GM12864 (cell line): ENCODE results near the gene ARFGAP1.

Experiments
- DNase-seq: peaks from one replicate; pipeline ENCODE4 v3.0.0-alpha.2; 2011; ENCODE audit warnings: low read depth
- H3K4me3 ChIP-seq: 2 replicates; pipeline ENCODE4 v1.5.1; 2011; ENCODE audit warnings: mild to moderate bottlenecking, low read depth, low read length, control low read depth
- CTCF ChIP-seq: IDR thresholded peaks from 2 replicates; pipeline ENCODE4 v1.5.1; 2011; ENCODE audit warnings: low read depth, mild to moderate bottlenecking, moderate library complexity, low read length, control low read depth, inconsistent platforms; ENCODE audit errors: missing control alignments

The ARFGAP1 gene

GRCh38 chr20:63264000-63264399, 8.6 kb upstream of the ARFGAP1 start:
- no peak for TF ChIP-seq CTCF
- H3K4me3 ChIP-seq, result no peak overlapping the region
- DNase-seq, result no peak

GRCh38 chr20:63264519-63264918, 8.1 kb upstream of the ARFGAP1 start:
- TF ChIP-seq CTCF, result no peak
- H3K4me3 ChIP-seq, result no peak overlapping the region
- DNase-seq, result no peak

- no peak for TF ChIP-seq CTCF
- DNase-seq, result no peak
- H3K4me3 ChIP-seq, result no peak overlapping the region
Observed at GRCh38 chr20:63265891-63266515, 6.6 kb upstream of the ARFGAP1 start.

- DNase-seq, result no peak
- no peak overlapping the region for H3K4me3 ChIP-seq
- no peak for TF ChIP-seq CTCF
Observed at GRCh38 chr20:63267691-63268090, 4.9 kb upstream of the ARFGAP1 start.

GRCh38 chr20:63268256-63268655, 4.4 kb upstream of the ARFGAP1 start:
- no peak for TF ChIP-seq CTCF
- DNase-seq, result no peak
- H3K4me3 ChIP-seq, result no peak overlapping the region

GRCh38 chr20:63268671-63269439, 3.8 kb upstream of the ARFGAP1 start:
- H3K4me3 ChIP-seq, result no peak overlapping the region
- no peak for DNase-seq
- no peak for TF ChIP-seq CTCF

GRCh38 chr20:63269724-63270123, 2.9 kb upstream of the ARFGAP1 start:
- H3K4me3 ChIP-seq, result no peak overlapping the region
- no peak for TF ChIP-seq CTCF
- no peak for DNase-seq
